D721Med (cell line): ENCODE measurements around the gene UBAC1.
"Not testable (repeated sequence)": the region's sequence is repeated elsewhere in the genome, so short reads cannot be mapped to it uniquely, and the experiment has no call there.

Experiments
- DNase-seq: peaks from one replicate; pipeline ENCODE4 v3.0.0; 2011; ENCODE audit warnings: low spot score; ENCODE audit not compliant: insufficient read length
- FAIRE-seq: peaks from 2 replicates; lab custom pipeline; 2011; peaks lifted over from hg19 to GRCh38; lab: Jason Lieb, UNC
- TF ChIP-seq, protein P1 (sequence below): IDR thresholded peaks from 2 replicates; pipeline ENCODE4 v1.5.1; 2012; ENCODE audit warnings: mild to moderate bottlenecking, control low read depth; ENCODE audit not compliant: insufficient read depth; ENCODE audit errors: missing control alignments

The UBAC1 gene

DNA sequence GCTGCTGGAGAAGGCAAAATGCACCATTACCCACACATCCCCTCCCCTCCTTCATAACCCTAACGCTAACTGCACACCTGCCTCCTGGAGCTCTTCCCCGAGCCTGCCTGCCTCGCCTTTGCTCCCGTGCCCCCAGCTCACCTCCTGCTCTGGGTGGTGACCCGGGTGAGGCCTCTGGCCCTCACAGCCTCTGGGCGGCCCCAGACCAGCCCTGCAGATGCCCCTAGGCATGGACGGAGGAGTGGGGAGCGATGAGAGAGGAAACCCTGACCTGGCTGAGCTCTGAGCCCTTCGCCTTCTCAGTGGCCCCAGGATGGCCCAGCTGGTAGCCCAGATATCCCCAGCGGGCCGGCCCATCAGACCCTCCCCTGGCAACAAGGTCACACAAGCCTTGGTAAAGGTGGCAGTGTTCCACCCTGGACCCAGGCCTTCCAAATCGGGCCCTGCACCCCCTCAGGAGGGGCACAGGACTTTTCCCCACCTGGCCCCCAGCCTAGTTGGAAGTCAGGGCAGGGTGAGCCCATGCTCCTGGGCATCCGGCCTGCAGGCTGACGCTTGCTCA is 39.3 kb downstream of the UBAC1 start:
- DNase-seq = no peak
- TF ChIP-seq, protein P1, sequence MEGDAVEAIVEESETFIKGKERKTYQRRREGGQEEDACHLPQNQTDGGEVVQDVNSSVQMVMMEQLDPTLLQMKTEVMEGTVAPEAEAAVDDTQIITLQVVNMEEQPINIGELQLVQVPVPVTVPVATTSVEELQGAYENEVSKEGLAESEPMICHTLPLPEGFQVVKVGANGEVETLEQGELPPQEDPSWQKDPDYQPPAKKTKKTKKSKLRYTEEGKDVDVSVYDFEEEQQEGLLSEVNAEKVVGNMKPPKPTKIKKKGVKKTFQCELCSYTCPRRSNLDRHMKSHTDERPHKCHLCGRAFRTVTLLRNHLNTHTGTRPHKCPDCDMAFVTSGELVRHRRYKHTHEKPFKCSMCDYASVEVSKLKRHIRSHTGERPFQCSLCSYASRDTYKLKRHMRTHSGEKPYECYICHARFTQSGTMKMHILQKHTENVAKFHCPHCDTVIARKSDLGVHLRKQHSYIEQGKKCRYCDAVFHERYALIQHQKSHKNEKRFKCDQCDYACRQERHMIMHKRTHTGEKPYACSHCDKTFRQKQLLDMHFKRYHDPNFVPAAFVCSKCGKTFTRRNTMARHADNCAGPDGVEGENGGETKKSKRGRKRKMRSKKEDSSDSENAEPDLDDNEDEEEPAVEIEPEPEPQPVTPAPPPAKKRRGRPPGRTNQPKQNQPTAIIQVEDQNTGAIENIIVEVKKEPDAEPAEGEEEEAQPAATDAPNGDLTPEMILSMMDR = no peak

GRCh38 chr9:135920973-135921585 is 40.1 kb downstream of the UBAC1 start:
- DNase-seq (no peak), FAIRE-seq (no peak)
- TF ChIP-seq, protein P1 = no peak

More for the DNA sequence above, 39.3 kb downstream of the UBAC1 start:
- no peak for FAIRE-seq

DNA sequence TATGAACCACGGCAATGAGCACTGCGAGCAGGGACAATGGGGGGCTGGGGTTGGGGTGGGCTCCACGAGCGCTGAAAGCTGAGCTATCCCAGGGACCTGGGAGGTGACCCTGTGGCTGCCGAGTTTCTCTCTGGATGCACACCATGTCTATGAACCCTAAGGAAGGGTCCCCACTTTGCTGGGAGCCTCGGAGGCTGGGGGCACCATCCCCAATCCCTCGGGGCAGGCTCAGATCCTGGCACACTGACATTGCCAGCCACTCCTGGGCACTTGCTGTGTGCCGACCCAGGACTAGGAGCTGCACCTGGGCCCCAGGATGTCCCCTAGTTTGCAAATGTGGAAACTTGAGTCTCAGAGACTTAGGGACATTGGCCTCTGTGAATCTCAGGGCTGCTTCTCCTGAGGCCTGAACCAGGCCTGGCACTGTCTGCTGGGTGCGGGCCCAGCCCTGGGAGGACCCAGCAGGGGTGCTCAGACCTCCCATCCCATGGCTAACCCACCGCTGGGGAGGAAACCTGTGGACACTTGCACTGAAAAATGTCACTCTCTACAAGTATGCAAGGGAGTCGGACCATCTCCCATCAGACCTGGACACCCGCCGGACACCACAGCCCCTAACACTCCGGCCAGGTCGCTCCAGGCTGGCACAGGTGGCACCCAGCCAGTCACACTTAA is 40.8 kb downstream of the UBAC1 start:
- no peak for DNase-seq
- TF ChIP-seq, protein P1 = no peak
- FAIRE-seq = no peak

DNA sequence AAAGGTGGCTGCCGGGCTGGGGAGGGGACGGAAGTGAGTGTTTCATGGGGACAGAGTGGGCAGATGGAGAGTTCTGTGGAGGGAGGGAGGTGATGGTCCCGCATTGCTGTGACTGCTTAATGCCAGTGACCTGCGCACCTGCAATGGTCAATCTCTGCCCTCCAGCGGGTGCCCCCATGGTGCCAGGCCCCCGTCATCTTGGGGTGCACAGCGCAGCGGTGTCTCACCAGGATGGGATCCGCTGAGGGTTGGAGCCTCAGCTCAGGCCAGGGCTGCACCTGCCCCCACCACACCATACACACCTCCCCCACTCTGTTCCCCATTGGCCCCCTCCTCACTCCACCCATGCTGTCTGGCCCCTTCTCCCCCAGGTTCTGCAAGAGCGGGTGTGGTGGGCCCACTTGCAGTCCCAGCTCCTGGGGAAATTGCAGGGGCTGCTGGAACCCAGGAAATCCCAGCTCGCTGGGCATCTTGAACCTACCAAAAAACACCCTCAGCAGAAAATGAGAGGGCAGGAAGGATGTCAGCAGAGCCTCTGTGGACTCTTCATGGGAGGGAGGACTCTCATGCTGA is 41.8 kb downstream of the UBAC1 start:
- DNase-seq (no peak), FAIRE-seq (no peak)
- TF ChIP-seq, protein P1 = no peak

GRCh38 chr9:135916227-135916626 is 44.9 kb downstream of the UBAC1 start:
- DNase-seq, FAIRE-seq: not testable (repeated sequence)

- FAIRE-seq (no peak), DNase-seq (no peak)
- TF ChIP-seq, protein P1 = no peak
Observed at GRCh38 chr9:135914921-135915320, 46.3 kb downstream of the UBAC1 start.

DNA sequence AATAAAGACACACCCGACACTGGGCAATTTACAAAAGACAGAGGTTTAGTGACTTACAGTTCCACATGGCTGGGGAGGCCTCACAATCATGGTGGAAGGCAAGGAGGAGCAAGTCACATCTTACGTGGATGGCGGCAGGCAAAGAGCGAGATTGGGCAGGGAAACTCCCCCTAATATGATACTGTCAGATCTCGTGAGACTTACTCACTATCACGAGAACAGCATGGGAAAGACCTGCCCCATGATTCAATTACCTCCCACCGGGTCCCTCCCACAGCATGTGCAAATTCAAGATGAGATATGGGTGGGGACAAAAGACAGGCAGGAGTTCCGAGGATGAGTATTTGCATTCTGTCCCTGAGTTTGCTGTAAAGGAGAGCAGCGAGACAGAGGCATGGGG is 49.9 kb downstream of the UBAC1 start:
- FAIRE-seq = not testable (repeated sequence)

DNA sequence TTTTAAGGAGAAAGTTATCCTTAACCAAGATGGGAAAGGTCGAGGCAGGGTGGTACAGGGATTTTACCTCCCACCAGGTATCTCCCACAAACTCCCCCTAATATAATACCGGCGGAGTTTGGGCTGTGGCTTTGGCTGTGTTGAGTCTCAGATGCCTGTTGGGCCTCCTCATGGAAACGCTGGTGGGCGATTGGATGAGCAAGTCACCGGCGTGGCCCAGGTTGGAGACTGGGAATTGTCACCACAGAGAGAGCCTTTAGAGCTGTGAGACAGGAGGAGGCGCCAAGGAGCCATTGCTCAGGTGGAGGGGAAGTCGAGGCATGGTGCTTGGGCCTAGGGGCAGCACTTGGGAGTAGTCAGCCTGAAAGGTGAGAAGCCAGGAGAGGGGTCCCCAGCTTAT is 50.4 kb downstream of the UBAC1 start:
- no peak for FAIRE-seq
- no peak for DNase-seq
- TF ChIP-seq, protein P1 = no peak

More for the DNA sequence above, 49.9 kb downstream of the UBAC1 start:
- DNase-seq = not testable (repeated sequence)
